ENCODE data around the gene LDHA.

Gene LDHA

GRCh38 chr11:18394275-18394927, at the start of gene LDHA:
Gene LDHA (plus strand): TSS chr11:18394563. CDS start chr11:18396843, 2,280 bp downstream.
- Mint-ChIP-seq H3K36me3 (ENCODE audit: low read depth) (peaks cover 50% of the 10 kb centered on the region), H3K27ac (peak within 1 kb of the TSS; percentile 99), H3K4me1 (ENCODE audit: low read depth) (peaks cover 15% of the 10 kb centered on the region), H3K27me3 (no peaks in the 10 kb centered on the region), H3K4me3 (peak within 1 kb of the TSS; percentile 98), H3K9me3 (no peaks in the 10 kb centered on the region)
- intact Hi-C loops (cut with micrococcal nuclease) = loop anchor here (1.0 to 2.0 kb wide), 3 partner anchors 11 to 132 kb away; partner anchors contain the start of genes GTF2H1, HPS5 and TSG101

- Mint-ChIP-seq H3K4me3 (no peak overlapping the region), H3K36me3 (ENCODE audit: low read depth) (peaks cover 94% of the 10 kb centered on the region), H3K4me1 (ENCODE audit: low read depth) (no peaks in the 10 kb centered on the region), H3K9me3 (no peaks in the 10 kb centered on the region), H3K27me3 (no peaks in the 10 kb centered on the region), H3K27ac (no peak overlapping the region)
- intact Hi-C loops (cut with micrococcal nuclease) = no loop called here
Measured at GRCh38 chr11:18347471-18348125, 46.8 kb upstream of the LDHA start.

- Mint-ChIP-seq H3K27ac (no peak overlapping the region), H3K4me3 (no peak overlapping the region), H3K4me1 (ENCODE audit: low read depth) (no peaks in the 10 kb centered on the region), H3K9me3 (no peaks in the 10 kb centered on the region), H3K36me3 (ENCODE audit: low read depth) (peaks cover 94% of the 10 kb centered on the region), H3K27me3 (no peaks in the 10 kb centered on the region)
- intact Hi-C loops (cut with micrococcal nuclease) = loop anchor here (5.0 kb wide), 1 partner anchor 155 kb away; no protein-coding TSS in a partner anchor
Measured at GRCh38 chr11:18352581-18352980, 41.8 kb upstream of the LDHA start.

- Mint-ChIP-seq H3K27me3 (no peaks in the 10 kb centered on the region), H3K27ac (no peak overlapping the region), H3K4me3 (no peak overlapping the region), H3K36me3 (ENCODE audit: low read depth) (peaks cover 89% of the 10 kb centered on the region), H3K9me3 (no peaks in the 10 kb centered on the region), H3K4me1 (ENCODE audit: low read depth) (no peaks in the 10 kb centered on the region)
- intact Hi-C loops (cut with micrococcal nuclease) = no loop called here
Measured at GRCh38 chr11:18358646-18359045, 35.7 kb upstream of the LDHA start.

GRCh38 chr11:18361154-18361553, 33.2 kb upstream of the LDHA start:
- Mint-ChIP-seq H3K4me3 (no peak overlapping the region), H3K36me3 (ENCODE audit: low read depth) (peaks cover 89% of the 10 kb centered on the region), H3K9me3 (no peaks in the 10 kb centered on the region), H3K27ac (no peak overlapping the region), H3K27me3 (no peaks in the 10 kb centered on the region), H3K4me1 (ENCODE audit: low read depth) (peaks cover 5% of the 10 kb centered on the region)
- intact Hi-C loops (cut with micrococcal nuclease) = loop anchor here (5.0 kb wide), 1 partner anchor 36 kb away; no protein-coding TSS in a partner anchor

GRCh38 chr11:18364495-18365073, 29.8 kb upstream of the LDHA start:
- Mint-ChIP-seq H3K27ac (no peak overlapping the region), H3K4me1 (ENCODE audit: low read depth) (peaks cover 5% of the 10 kb centered on the region), H3K9me3 (no peaks in the 10 kb centered on the region), H3K27me3 (no peaks in the 10 kb centered on the region), H3K4me3 (no peak overlapping the region), H3K36me3 (ENCODE audit: low read depth) (peaks cover 76% of the 10 kb centered on the region)
- intact Hi-C loops (cut with micrococcal nuclease) = loop anchor here (5.0 kb wide), 1 partner anchor 33 kb away; no protein-coding TSS in a partner anchor

GRCh38 chr11:18365741-18366140, 28.6 kb upstream of the LDHA start:
- peaks cover 69% of the 10 kb centered on the region for H3K36me3 Mint-ChIP-seq (ENCODE audit: low read depth)
- H3K27ac Mint-ChIP-seq = no peak overlapping the region
- intact Hi-C loops (cut with micrococcal nuclease) = no loop called here
- no peak overlapping the region for H3K4me3 Mint-ChIP-seq
- H3K4me1 Mint-ChIP-seq (ENCODE audit: low read depth) = peaks cover 5% of the 10 kb centered on the region
- H3K27me3 Mint-ChIP-seq = no peaks in the 10 kb centered on the region
- no peaks in the 10 kb centered on the region for H3K9me3 Mint-ChIP-seq

GRCh38 chr11:18366286-18366685, 28.1 kb upstream of the LDHA start:
- H3K27ac Mint-ChIP-seq = no peak overlapping the region
- no peaks in the 10 kb centered on the region for H3K9me3 Mint-ChIP-seq
- no peak overlapping the region for H3K4me3 Mint-ChIP-seq
- intact Hi-C loops (cut with micrococcal nuclease) = no loop called here
- H3K36me3 Mint-ChIP-seq (ENCODE audit: low read depth) = peaks cover 69% of the 10 kb centered on the region
- no peaks in the 10 kb centered on the region for H3K27me3 Mint-ChIP-seq
- H3K4me1 Mint-ChIP-seq (ENCODE audit: low read depth) = peaks cover 5% of the 10 kb centered on the region

GRCh38 chr11:18367431-18367830, 26.9 kb upstream of the LDHA start:
- Mint-ChIP-seq H3K9me3 (no peaks in the 10 kb centered on the region), H3K36me3 (ENCODE audit: low read depth) (peaks cover 70% of the 10 kb centered on the region), H3K4me1 (ENCODE audit: low read depth) (peaks cover 5% of the 10 kb centered on the region), H3K27ac (no peak overlapping the region), H3K27me3 (no peaks in the 10 kb centered on the region), H3K4me3 (no peak overlapping the region)
- intact Hi-C loops (cut with micrococcal nuclease) = no loop called here

- intact Hi-C loops (cut with micrococcal nuclease) = no loop called here
- Mint-ChIP-seq H3K4me3 (no peak overlapping the region), H3K36me3 (ENCODE audit: low read depth) (peaks cover 66% of the 10 kb centered on the region), H3K4me1 (ENCODE audit: low read depth) (peaks cover 5% of the 10 kb centered on the region), H3K27me3 (no peaks in the 10 kb centered on the region), H3K9me3 (no peaks in the 10 kb centered on the region), H3K27ac (no peak overlapping the region)
Measured at GRCh38 chr11:18368221-18368620, 26.1 kb upstream of the LDHA start.

GRCh38 chr11:18369398-18369797, 25.0 kb upstream of the LDHA start:
- H3K4me1 Mint-ChIP-seq (ENCODE audit: low read depth) = peaks cover 5% of the 10 kb centered on the region
- H3K9me3 Mint-ChIP-seq = no peaks in the 10 kb centered on the region
- H3K27ac Mint-ChIP-seq = no peak overlapping the region
- intact Hi-C loops (cut with micrococcal nuclease) = no loop called here
- no peak overlapping the region for H3K4me3 Mint-ChIP-seq
- no peaks in the 10 kb centered on the region for H3K27me3 Mint-ChIP-seq
- peaks cover 54% of the 10 kb centered on the region for H3K36me3 Mint-ChIP-seq (ENCODE audit: low read depth)

GRCh38 chr11:18371279-18371678, 23.1 kb upstream of the LDHA start:
- H3K27ac Mint-ChIP-seq = no peak overlapping the region
- intact Hi-C loops (cut with micrococcal nuclease) = no loop called here

GRCh38 chr11:18372201-18372600, 22.2 kb upstream of the LDHA start:
- no peaks in the 10 kb centered on the region for H3K9me3 Mint-ChIP-seq
- no peak overlapping the region for H3K27ac Mint-ChIP-seq
- intact Hi-C loops (cut with micrococcal nuclease) = no loop called here
- H3K4me1 Mint-ChIP-seq (ENCODE audit: low read depth) = no peaks in the 10 kb centered on the region
- no peaks in the 10 kb centered on the region for H3K27me3 Mint-ChIP-seq
- H3K36me3 Mint-ChIP-seq (ENCODE audit: low read depth) = peaks cover 26% of the 10 kb centered on the region
- H3K4me3 Mint-ChIP-seq = no peak overlapping the region

More at GRCh38 chr11:18371279-18371678, 23.1 kb upstream of the LDHA start:
- Mint-ChIP-seq H3K9me3 (no peaks in the 10 kb centered on the region), H3K27me3 (no peaks in the 10 kb centered on the region), H3K4me1 (ENCODE audit: low read depth) (no peaks in the 10 kb centered on the region), H3K4me3 (no peak overlapping the region), H3K36me3 (ENCODE audit: low read depth) (peaks cover 36% of the 10 kb centered on the region)

GRCh38 chr11:18374956-18375355, 19.4 kb upstream of the LDHA start:
- Mint-ChIP-seq H3K36me3 (ENCODE audit: low read depth) (peaks cover 16% of the 10 kb centered on the region), H3K27me3 (no peaks in the 10 kb centered on the region), H3K9me3 (no peaks in the 10 kb centered on the region), H3K4me1 (ENCODE audit: low read depth) (no peaks in the 10 kb centered on the region), H3K4me3 (no peak overlapping the region), H3K27ac (peak overlapping the region; percentile 43)
- intact Hi-C loops (cut with micrococcal nuclease) = no loop called here

Measured in dendritic cell treated with granulocyte-macrophage colony-stimulating factor and Interleukin-4, amounts not matched to agents 40 ng/mL and 50 ng/mL, for 4 days (primary cell).